ENCODE results near the gene AUTS2.

AUTS2 gene

DNA sequence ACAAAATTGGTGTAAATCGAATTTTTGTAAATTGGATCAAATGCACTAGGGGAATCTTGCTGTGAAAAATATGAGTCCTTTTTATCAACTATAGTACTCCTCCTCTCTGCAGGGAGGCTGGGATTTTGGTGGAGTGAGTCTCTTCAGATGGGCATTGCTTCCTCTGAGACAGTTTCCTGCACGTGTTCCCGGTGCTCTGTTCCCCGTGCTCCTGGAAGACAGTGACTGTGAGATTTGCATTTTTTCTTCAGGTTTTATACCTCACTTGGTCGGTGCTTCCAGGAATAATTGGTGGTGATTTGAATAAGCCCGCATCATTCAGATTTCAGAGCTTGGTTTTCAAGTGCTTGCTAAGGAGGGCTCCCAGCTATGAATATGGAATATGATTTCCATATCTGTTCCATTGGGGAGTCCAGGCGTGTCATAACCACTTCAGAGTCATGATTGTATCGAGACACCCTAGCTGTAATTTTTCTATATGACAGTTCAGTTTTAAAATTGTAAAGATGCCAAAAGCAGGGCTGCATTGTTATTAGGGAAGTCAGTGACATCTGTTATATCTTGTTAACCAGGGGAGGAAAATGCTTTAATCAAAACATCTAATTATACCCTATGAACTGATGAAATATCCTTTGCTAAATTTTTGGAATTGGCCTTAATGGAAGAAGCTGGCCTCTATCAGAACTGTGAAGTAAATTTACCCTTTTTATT lies 12.3 kb downstream of the AUTS2 start:
- Histone ChIP-seq H3K27me3 (ENCODE audit: insufficient read depth, poor library complexity, severe bottlenecking) (peaks cover 6% of the 10 kb centered on the region), H3K27ac (replicated peaks) (no peak overlapping the region), H3K4me3 (replicated peaks; ENCODE audit: insufficient read depth, low read length) (no peak overlapping the region)
- no peak for DNase-seq (ENCODE audit: low read depth in 1 of 2, low spot score in 1 of 2)
- TF ChIP-seq SPI1 (IDR thresholded peaks at IDR 0.05; ENCODE audit: borderline replicate concordance, low read depth) (no peak), GABPA (IDR thresholded peaks at IDR 0.05; ENCODE audit: low read depth) (no peak), POLR2AphosphoS5 (IDR thresholded peaks at IDR 0.05; ENCODE audit: low read depth) (no peak)
- TF ChIP-seq, protein P1, sequence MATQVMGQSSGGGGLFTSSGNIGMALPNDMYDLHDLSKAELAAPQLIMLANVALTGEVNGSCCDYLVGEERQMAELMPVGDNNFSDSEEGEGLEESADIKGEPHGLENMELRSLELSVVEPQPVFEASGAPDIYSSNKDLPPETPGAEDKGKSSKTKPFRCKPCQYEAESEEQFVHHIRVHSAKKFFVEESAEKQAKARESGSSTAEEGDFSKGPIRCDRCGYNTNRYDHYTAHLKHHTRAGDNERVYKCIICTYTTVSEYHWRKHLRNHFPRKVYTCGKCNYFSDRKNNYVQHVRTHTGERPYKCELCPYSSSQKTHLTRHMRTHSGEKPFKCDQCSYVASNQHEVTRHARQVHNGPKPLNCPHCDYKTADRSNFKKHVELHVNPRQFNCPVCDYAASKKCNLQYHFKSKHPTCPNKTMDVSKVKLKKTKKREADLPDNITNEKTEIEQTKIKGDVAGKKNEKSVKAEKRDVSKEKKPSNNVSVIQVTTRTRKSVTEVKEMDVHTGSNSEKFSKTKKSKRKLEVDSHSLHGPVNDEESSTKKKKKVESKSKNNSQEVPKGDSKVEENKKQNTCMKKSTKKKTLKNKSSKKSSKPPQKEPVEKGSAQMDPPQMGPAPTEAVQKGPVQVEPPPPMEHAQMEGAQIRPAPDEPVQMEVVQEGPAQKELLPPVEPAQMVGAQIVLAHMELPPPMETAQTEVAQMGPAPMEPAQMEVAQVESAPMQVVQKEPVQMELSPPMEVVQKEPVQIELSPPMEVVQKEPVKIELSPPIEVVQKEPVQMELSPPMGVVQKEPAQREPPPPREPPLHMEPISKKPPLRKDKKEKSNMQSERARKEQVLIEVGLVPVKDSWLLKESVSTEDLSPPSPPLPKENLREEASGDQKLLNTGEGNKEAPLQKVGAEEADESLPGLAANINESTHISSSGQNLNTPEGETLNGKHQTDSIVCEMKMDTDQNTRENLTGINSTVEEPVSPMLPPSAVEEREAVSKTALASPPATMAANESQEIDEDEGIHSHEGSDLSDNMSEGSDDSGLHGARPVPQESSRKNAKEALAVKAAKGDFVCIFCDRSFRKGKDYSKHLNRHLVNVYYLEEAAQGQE (IDR thresholded peaks at IDR 0.05; ENCODE audit: insufficient replicate concordance, low read depth) = no peak
- TF ChIP-seq, protein P2, sequence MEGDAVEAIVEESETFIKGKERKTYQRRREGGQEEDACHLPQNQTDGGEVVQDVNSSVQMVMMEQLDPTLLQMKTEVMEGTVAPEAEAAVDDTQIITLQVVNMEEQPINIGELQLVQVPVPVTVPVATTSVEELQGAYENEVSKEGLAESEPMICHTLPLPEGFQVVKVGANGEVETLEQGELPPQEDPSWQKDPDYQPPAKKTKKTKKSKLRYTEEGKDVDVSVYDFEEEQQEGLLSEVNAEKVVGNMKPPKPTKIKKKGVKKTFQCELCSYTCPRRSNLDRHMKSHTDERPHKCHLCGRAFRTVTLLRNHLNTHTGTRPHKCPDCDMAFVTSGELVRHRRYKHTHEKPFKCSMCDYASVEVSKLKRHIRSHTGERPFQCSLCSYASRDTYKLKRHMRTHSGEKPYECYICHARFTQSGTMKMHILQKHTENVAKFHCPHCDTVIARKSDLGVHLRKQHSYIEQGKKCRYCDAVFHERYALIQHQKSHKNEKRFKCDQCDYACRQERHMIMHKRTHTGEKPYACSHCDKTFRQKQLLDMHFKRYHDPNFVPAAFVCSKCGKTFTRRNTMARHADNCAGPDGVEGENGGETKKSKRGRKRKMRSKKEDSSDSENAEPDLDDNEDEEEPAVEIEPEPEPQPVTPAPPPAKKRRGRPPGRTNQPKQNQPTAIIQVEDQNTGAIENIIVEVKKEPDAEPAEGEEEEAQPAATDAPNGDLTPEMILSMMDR (IDR thresholded peaks at IDR 0.05; ENCODE audit: insufficient read depth, low read length) = no peak

DNA sequence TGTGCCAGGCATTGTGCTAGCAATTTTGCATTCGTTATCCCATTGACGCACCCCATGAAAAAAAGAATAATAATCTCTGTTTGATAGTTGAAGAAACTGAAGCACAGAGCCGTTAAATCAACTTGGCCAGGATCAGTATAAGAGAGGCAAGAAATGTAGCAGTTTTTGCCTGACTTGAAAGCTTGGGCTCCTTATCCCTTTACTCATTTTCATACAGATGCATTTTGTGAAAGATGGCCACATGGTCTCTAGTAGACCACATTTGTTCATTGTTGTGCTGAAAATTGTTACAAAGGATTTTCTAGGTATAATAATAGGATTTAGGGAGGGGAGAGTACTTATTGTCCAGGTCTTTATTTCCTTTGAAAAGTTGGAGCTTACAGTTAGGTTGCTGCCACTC lies 14.7 kb downstream of the AUTS2 start:
- H3K27ac ChIP-seq (replicated peaks) = no peak overlapping the region
- TF ChIP-seq, protein P1 (IDR thresholded peaks at IDR 0.05; ENCODE audit: insufficient replicate concordance, low read depth) = no peak
- TF ChIP-seq, protein P2 (IDR thresholded peaks at IDR 0.05; ENCODE audit: insufficient read depth, low read length) = no peak
- DNase-seq (ENCODE audit: low read depth in 1 of 2, low spot score in 1 of 2) = no peak
- H3K4me3 ChIP-seq (replicated peaks; ENCODE audit: insufficient read depth, low read length) = no peak overlapping the region
- peaks cover 6% of the 10 kb centered on the region for H3K27me3 ChIP-seq (ENCODE audit: insufficient read depth, poor library complexity, severe bottlenecking)

DNA sequence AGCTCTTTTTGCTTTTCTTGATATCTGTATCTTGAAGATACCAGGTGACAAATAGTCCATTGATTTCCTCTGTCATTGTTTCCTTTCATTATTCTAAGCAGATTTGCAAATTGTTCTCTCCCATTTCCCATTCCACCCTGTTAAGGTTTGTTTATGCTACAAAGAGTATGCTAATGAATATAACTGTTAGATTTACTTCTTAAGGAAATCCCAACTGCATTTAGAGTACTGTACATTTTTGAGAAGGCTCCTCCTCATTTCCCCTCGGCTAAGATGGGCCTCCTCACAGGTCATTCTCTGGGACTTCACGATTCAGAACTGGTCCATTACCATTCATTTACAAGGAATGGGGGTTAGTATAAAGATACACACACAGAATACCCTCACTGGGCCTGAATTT lies 15.6 kb downstream of the AUTS2 start:
- TF ChIP-seq, protein P2 (IDR thresholded peaks at IDR 0.05; ENCODE audit: insufficient read depth, low read length) = no peak
- TF ChIP-seq, protein P1 (IDR thresholded peaks at IDR 0.05; ENCODE audit: insufficient replicate concordance, low read depth) = no peak
- TF ChIP-seq SPI1 (IDR thresholded peaks at IDR 0.05; ENCODE audit: borderline replicate concordance, low read depth) = no peak
- no peak for TF ChIP-seq GABPA (IDR thresholded peaks at IDR 0.05; ENCODE audit: low read depth)
- no peak for TF ChIP-seq POLR2AphosphoS5 (IDR thresholded peaks at IDR 0.05; ENCODE audit: low read depth)
- no peak for DNase-seq (ENCODE audit: low read depth in 1 of 2, low spot score in 1 of 2)
- peaks cover 6% of the 10 kb centered on the region for H3K27me3 ChIP-seq (ENCODE audit: insufficient read depth, poor library complexity, severe bottlenecking)
- no peak overlapping the region for H3K27ac ChIP-seq (replicated peaks)
- H3K4me3 ChIP-seq (replicated peaks; ENCODE audit: insufficient read depth, low read length) = no peak overlapping the region

Measured in HL-60 (cell line).